ENCODE measurements around the gene WRNIP1. TPM values are rescaled to one million over a fixed set of nuclear protein-coding genes. Genes with fewer than 3 reads are reported as not detected.

Gene WRNIP1
- polyA plus RNA-seq, 1 experiment, result 28.0 TPM

GRCh38 chr6:2823104-2823850 lies 58.1 kb downstream of the WRNIP1 start:
- Histone ChIP-seq H3K27me3 (ENCODE audit: control insufficient read depth, insufficient read depth, low read length) (no peaks in the 10 kb centered on the region), H3K4me3 (ENCODE audit: low read depth, low read length) (no peak overlapping the region), H3K27ac (ENCODE audit: low read depth, low read length) (no peak overlapping the region), H3K9me3 (ENCODE audit: control insufficient read depth, insufficient read depth, low read length) (no peaks in the 10 kb centered on the region; the same call in 1 of the 2 replicates)
- no peak for TF ChIP-seq CTCF (IDR thresholded peaks at IDR 0.05; ENCODE audit: low read depth, low read length)
- CTCF ChIA-PET, result no interaction called here
- DNase-seq (ENCODE audit: low read depth, low spot score), result no peak
- POLR2A ChIA-PET, result interaction anchor here (0.7 to 1.0 kb wide), 2 partner anchors 18 to 183 kb away, joined by 3 to 6 read pairs; partner anchors contain the start of gene SERPINB1

GRCh38 chr6:2826131-2826530 lies 60.9 kb downstream of the WRNIP1 start:
- POLR2A ChIA-PET, result no interaction called here
- H3K9me3 ChIP-seq (ENCODE audit: control insufficient read depth, insufficient read depth, low read length), result no peaks in the 10 kb centered on the region; the same call in 1 of the 2 replicates
- H3K4me3 ChIP-seq (ENCODE audit: low read depth, low read length), result no peak overlapping the region
- no peak for DNase-seq (ENCODE audit: low read depth, low spot score)
- H3K27ac ChIP-seq (ENCODE audit: low read depth, low read length), result no peak overlapping the region
- CTCF ChIA-PET, result interaction anchor here (0.9 to 1.1 kb wide), 3 partner anchors 20 to 105 kb away, joined by 3 to 4 read pairs (median 3); no protein-coding TSS in a partner anchor
- no peaks in the 10 kb centered on the region for H3K27me3 ChIP-seq (ENCODE audit: control insufficient read depth, insufficient read depth, low read length)
- TF ChIP-seq CTCF (IDR thresholded peaks at IDR 0.05; ENCODE audit: low read depth, low read length), result no peak

DNA sequence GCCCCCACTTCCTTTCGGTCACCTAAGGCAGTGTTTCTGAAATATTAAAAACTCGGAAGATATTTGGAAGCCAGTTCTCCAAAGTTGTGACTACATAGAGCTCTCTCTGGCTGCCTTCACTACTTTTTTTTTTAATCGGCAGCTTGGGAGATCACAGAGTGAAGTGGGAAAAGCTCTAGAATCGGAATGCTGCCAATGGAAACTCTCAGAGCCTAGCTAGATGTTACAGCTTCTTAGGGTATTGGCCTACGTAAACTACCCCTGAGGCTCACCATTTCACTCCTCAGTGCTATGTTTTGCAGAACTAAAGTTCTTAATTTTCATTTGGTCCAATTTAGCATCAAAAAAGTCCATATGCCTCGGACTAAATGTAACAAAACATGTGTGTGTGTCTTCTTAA lies 61.9 kb downstream of the WRNIP1 start:
- H3K9me3 ChIP-seq (ENCODE audit: control insufficient read depth, insufficient read depth, low read length), result no peaks in the 10 kb centered on the region; the same call in 1 of the 2 replicates
- no peak overlapping the region for H3K4me3 ChIP-seq (ENCODE audit: low read depth, low read length)
- no peak overlapping the region for H3K27ac ChIP-seq (ENCODE audit: low read depth, low read length)
- no peaks in the 10 kb centered on the region for H3K27me3 ChIP-seq (ENCODE audit: control insufficient read depth, insufficient read depth, low read length)
- POLR2A ChIA-PET, result no interaction called here
- no peak for DNase-seq (ENCODE audit: low read depth, low spot score)
- CTCF ChIA-PET, result interaction anchor here (0.9 kb wide), 1 partner anchor 20 kb away, joined by 3 read pairs; no protein-coding TSS in a partner anchor
- TF ChIP-seq CTCF (IDR thresholded peaks at IDR 0.05; ENCODE audit: low read depth, low read length), result no peak

GRCh38 chr6:2828629-2829028 lies 63.4 kb downstream of the WRNIP1 start:
- Histone ChIP-seq H3K27me3 (ENCODE audit: control insufficient read depth, insufficient read depth, low read length) (no peaks in the 10 kb centered on the region), H3K4me3 (ENCODE audit: low read depth, low read length) (no peak overlapping the region), H3K27ac (ENCODE audit: low read depth, low read length) (no peak overlapping the region), H3K9me3 (ENCODE audit: control insufficient read depth, insufficient read depth, low read length) (no peaks in the 10 kb centered on the region; the same call in 1 of the 2 replicates)
- no peak for DNase-seq (ENCODE audit: low read depth, low spot score)
- ChIA-PET CTCF (interaction anchor here (0.5 kb wide), 1 partner anchor 354 kb away, joined by 3 read pairs; no protein-coding TSS in a partner anchor), POLR2A (no interaction called here)
- no peak for TF ChIP-seq CTCF (IDR thresholded peaks at IDR 0.05; ENCODE audit: low read depth, low read length)

GRCh38 chr6:2829253-2829652 lies 64.1 kb downstream of the WRNIP1 start:
- no peak overlapping the region for H3K4me3 ChIP-seq (ENCODE audit: low read depth, low read length)
- H3K27me3 ChIP-seq (ENCODE audit: control insufficient read depth, insufficient read depth, low read length), result no peaks in the 10 kb centered on the region
- CTCF ChIA-PET, result no interaction called here
- DNase-seq (ENCODE audit: low read depth, low spot score), result no peak
- POLR2A ChIA-PET, result no interaction called here
- TF ChIP-seq CTCF (IDR thresholded peaks at IDR 0.05; ENCODE audit: low read depth, low read length), result no peak
- H3K9me3 ChIP-seq (ENCODE audit: control insufficient read depth, insufficient read depth, low read length), result no peaks in the 10 kb centered on the region
- H3K27ac ChIP-seq (ENCODE audit: low read depth, low read length), result no peak overlapping the region

Data from AG04450 (cell line).